Measurements from ENCODE around the gene TTR.

Gene TTR

GRCh38 chr18:31557446-31557845 lies 34.2 kb upstream of the TTR start:
- Histone ChIP-seq H4K91ac (ENCODE audit: low read depth, low read length) (no peak overlapping the region), H3K18ac (ENCODE audit: low read length) (no peak overlapping the region), H2BK12ac (ENCODE audit: low read length) (no peak overlapping the region), H2BK120ac (ENCODE audit: insufficient read depth, low read length, poor library complexity) (no peak overlapping the region), H2BK5ac (ENCODE audit: low read depth, low read length, poor library complexity) (no peak overlapping the region), H3K4ac (ENCODE audit: low read depth, low read length) (no peak overlapping the region), H4K12ac (ENCODE audit: low read depth, low read length) (no peak overlapping the region), H2AFZ (ENCODE audit: insufficient read depth, low read length, poor library complexity) (no peak overlapping the region), H3K36me3 (ENCODE audit: control insufficient read depth in 1 of 2, insufficient read depth in 2 of 2, low read length in 2 of 2) (no peaks in the 10 kb centered on the region), H3K27ac (ENCODE audit: low read depth, low read length) (no peak overlapping the region), H2AK5ac (ENCODE audit: low read length) (no peak overlapping the region), H3K14ac (ENCODE audit: low read length) (no peak overlapping the region), H3K4me3 (ENCODE audit: low read depth, low read length) (no peak overlapping the region), H3K9ac (ENCODE audit: low read length) (no peak overlapping the region), H3K79me2 (ENCODE audit: control insufficient read depth, insufficient read depth, low read length, poor library complexity) (no peaks in the 10 kb centered on the region), H4K8ac (ENCODE audit: low read depth, low read length) (no peak overlapping the region), H3K79me1 (ENCODE audit: low read length) (no peaks in the 10 kb centered on the region), H3K27me3 (ENCODE audit: insufficient read depth, low read length) (no peaks in the 10 kb centered on the region), H3K4me1 (ENCODE audit: control insufficient read depth in 1 of 2, insufficient read depth in 2 of 2, low read length in 2 of 2) (no peaks in the 10 kb centered on the region), H3K23ac (ENCODE audit: low read length) (no peak overlapping the region), H3K9me3 (ENCODE audit: insufficient read depth, low read depth, low read length) (peaks cover 1% of the 10 kb centered on the region), H3K4me2 (ENCODE audit: low read length) (no peak overlapping the region)
- WGBS (ENCODE audit: extremely low coverage, insufficient coverage, insufficient read length): no CpG with 5 or more reads among the region's 3 CpGs
- DNase-seq: no peak

- WGBS (ENCODE audit: extremely low coverage, insufficient coverage, insufficient read length): no CpG with 5 or more reads among the region's 9 CpGs
These were observed 33.1 kb upstream of the TTR start for GRCh38 chr18:31558567-31558966.

GRCh38 chr18:31562726-31563125 lies 29.0 kb upstream of the TTR start:
- H4K8ac ChIP-seq (ENCODE audit: low read depth, low read length): no peak overlapping the region
- no peak overlapping the region for H2BK5ac ChIP-seq (ENCODE audit: low read depth, low read length, poor library complexity)
- no peak overlapping the region for H3K4me2 ChIP-seq (ENCODE audit: low read length)
- H3K9me3 ChIP-seq (ENCODE audit: insufficient read depth, low read depth, low read length): no peaks in the 10 kb centered on the region
- H3K79me2 ChIP-seq (ENCODE audit: control insufficient read depth, insufficient read depth, low read length, poor library complexity): no peaks in the 10 kb centered on the region
- H2AK5ac ChIP-seq (ENCODE audit: low read length): no peak overlapping the region
- H2BK12ac ChIP-seq (ENCODE audit: low read length): no peak overlapping the region
- no peaks in the 10 kb centered on the region for H3K79me1 ChIP-seq (ENCODE audit: low read length)
- no peak overlapping the region for H3K14ac ChIP-seq (ENCODE audit: low read length)
- no peak overlapping the region for H3K9ac ChIP-seq (ENCODE audit: low read length)
- no peak overlapping the region for H3K23ac ChIP-seq (ENCODE audit: low read length)
- no peak overlapping the region for H2AFZ ChIP-seq (ENCODE audit: insufficient read depth, low read length, poor library complexity)
- H2BK120ac ChIP-seq (ENCODE audit: insufficient read depth, low read length, poor library complexity): no peak overlapping the region
- H4K91ac ChIP-seq (ENCODE audit: low read depth, low read length): no peak overlapping the region
- H3K4me1 ChIP-seq (ENCODE audit: control insufficient read depth in 1 of 2, insufficient read depth in 2 of 2, low read length in 2 of 2): no peaks in the 10 kb centered on the region
- H3K4me3 ChIP-seq (ENCODE audit: low read depth, low read length): no peak overlapping the region
- no peak overlapping the region for H4K12ac ChIP-seq (ENCODE audit: low read depth, low read length)
- no peak overlapping the region for H3K27ac ChIP-seq (ENCODE audit: low read depth, low read length)
- H3K36me3 ChIP-seq (ENCODE audit: control insufficient read depth in 1 of 2, insufficient read depth in 2 of 2, low read length in 2 of 2): no peaks in the 10 kb centered on the region
- H3K4ac ChIP-seq (ENCODE audit: low read depth, low read length): no peak overlapping the region
- DNase-seq: peak in 1 of 2 donors; percentile 15
- no peaks in the 10 kb centered on the region for H3K27me3 ChIP-seq (ENCODE audit: insufficient read depth, low read length)
- WGBS (ENCODE audit: extremely low coverage, insufficient coverage, insufficient read length): no CpG with 5 or more reads among the region's 4 CpGs
- no peak overlapping the region for H3K18ac ChIP-seq (ENCODE audit: low read length)

More at GRCh38 chr18:31558567-31558966, 33.1 kb upstream of the TTR start:
- H3K9me3 ChIP-seq (ENCODE audit: insufficient read depth, low read depth, low read length): peaks cover 1% of the 10 kb centered on the region
- H3K4me3 ChIP-seq (ENCODE audit: low read depth, low read length): no peak overlapping the region
- H4K91ac ChIP-seq (ENCODE audit: low read depth, low read length): no peak overlapping the region
- H3K9ac ChIP-seq (ENCODE audit: low read length): no peak overlapping the region
- no peak overlapping the region for H2AFZ ChIP-seq (ENCODE audit: insufficient read depth, low read length, poor library complexity)
- no peaks in the 10 kb centered on the region for H3K27me3 ChIP-seq (ENCODE audit: insufficient read depth, low read length)
- H2BK12ac ChIP-seq (ENCODE audit: low read length): no peak overlapping the region
- H3K36me3 ChIP-seq (ENCODE audit: control insufficient read depth in 1 of 2, insufficient read depth in 2 of 2, low read length in 2 of 2): no peaks in the 10 kb centered on the region
- H4K12ac ChIP-seq (ENCODE audit: low read depth, low read length): no peak overlapping the region
- no peak overlapping the region for H2BK120ac ChIP-seq (ENCODE audit: insufficient read depth, low read length, poor library complexity)
- H3K4me1 ChIP-seq (ENCODE audit: control insufficient read depth in 1 of 2, insufficient read depth in 2 of 2, low read length in 2 of 2): no peaks in the 10 kb centered on the region
- no peak overlapping the region for H3K4me2 ChIP-seq (ENCODE audit: low read length)
- H3K79me1 ChIP-seq (ENCODE audit: low read length): no peaks in the 10 kb centered on the region
- H3K23ac ChIP-seq (ENCODE audit: low read length): no peak overlapping the region
- H3K79me2 ChIP-seq (ENCODE audit: control insufficient read depth, insufficient read depth, low read length, poor library complexity): no peaks in the 10 kb centered on the region
- no peak overlapping the region for H3K18ac ChIP-seq (ENCODE audit: low read length)
- H3K27ac ChIP-seq (ENCODE audit: low read depth, low read length): no peak overlapping the region
- no peak overlapping the region for H3K14ac ChIP-seq (ENCODE audit: low read length)
- H4K8ac ChIP-seq (ENCODE audit: low read depth, low read length): no peak overlapping the region
- peak in 1 of 2 donors; percentile 19 for DNase-seq
- no peak overlapping the region for H2BK5ac ChIP-seq (ENCODE audit: low read depth, low read length, poor library complexity)
- no peak overlapping the region for H2AK5ac ChIP-seq (ENCODE audit: low read length)
- no peak overlapping the region for H3K4ac ChIP-seq (ENCODE audit: low read depth, low read length)

- Histone ChIP-seq H3K9me3 (ENCODE audit: insufficient read depth, low read depth, low read length) (no peaks in the 10 kb centered on the region), H3K36me3 (ENCODE audit: control insufficient read depth in 1 of 2, insufficient read depth in 2 of 2, low read length in 2 of 2) (no peaks in the 10 kb centered on the region), H3K9ac (ENCODE audit: low read length) (no peak overlapping the region), H3K4me3 (ENCODE audit: low read depth, low read length) (no peak overlapping the region), H3K79me1 (ENCODE audit: low read length) (no peaks in the 10 kb centered on the region), H3K4ac (ENCODE audit: low read depth, low read length) (no peak overlapping the region), H3K4me2 (ENCODE audit: low read length) (no peak overlapping the region), H2BK12ac (ENCODE audit: low read length) (no peak overlapping the region), H4K8ac (ENCODE audit: low read depth, low read length) (no peak overlapping the region), H2BK120ac (ENCODE audit: insufficient read depth, low read length, poor library complexity) (no peak overlapping the region), H2BK5ac (ENCODE audit: low read depth, low read length, poor library complexity) (no peak overlapping the region), H3K27ac (ENCODE audit: low read depth, low read length) (no peak overlapping the region), H3K14ac (ENCODE audit: low read length) (no peak overlapping the region), H2AK5ac (ENCODE audit: low read length) (no peak overlapping the region), H2AFZ (ENCODE audit: insufficient read depth, low read length, poor library complexity) (no peak overlapping the region), H3K23ac (ENCODE audit: low read length) (no peak overlapping the region), H3K18ac (ENCODE audit: low read length) (no peak overlapping the region), H3K27me3 (ENCODE audit: insufficient read depth, low read length) (no peaks in the 10 kb centered on the region), H4K12ac (ENCODE audit: low read depth, low read length) (no peak overlapping the region), H3K4me1 (ENCODE audit: control insufficient read depth in 1 of 2, insufficient read depth in 2 of 2, low read length in 2 of 2) (no peaks in the 10 kb centered on the region), H3K79me2 (ENCODE audit: control insufficient read depth, insufficient read depth, low read length, poor library complexity) (no peaks in the 10 kb centered on the region), H4K91ac (ENCODE audit: low read depth, low read length) (no peak overlapping the region)
- no CpG with 5 or more reads among the region's 1 CpG for WGBS (ENCODE audit: extremely low coverage, insufficient coverage, insufficient read length)
- DNase-seq: no peak
These were observed 27.9 kb upstream of the TTR start for GRCh38 chr18:31563778-31564177.
